Myocyte (in vitro differentiated cells): ENCODE measurements around the gene PTPRN2. TPM values are rescaled to one million over a fixed set of nuclear protein-coding genes. Genes with fewer than 3 reads are reported as not detected.
"Not testable (repeated sequence)": the region's sequence is repeated elsewhere in the genome, so short reads cannot be mapped to it uniquely, and the experiment has no call there.

ENCODE experiments used
- DNase-seq: peaks from one replicate; pipeline ENCODE4 v3.0.0-alpha.2; 2012; ENCODE audit warnings: low read depth
- total RNA-seq: library from RNA; depleted of rRNA; stranded (reverse); fragments of >200 nt; gene quantifications from 2 replicates; pipeline ENCODE4 v1.2.3, GENCODE V29; 2014

Gene PTPRN2
- total RNA-seq, 1 donor from 2014 or later: 0.24 TPM

GRCh38 chr7:157577061-157577460 is 1010.6 kb downstream of the PTPRN2 start:
- no peak for DNase-seq

DNA sequence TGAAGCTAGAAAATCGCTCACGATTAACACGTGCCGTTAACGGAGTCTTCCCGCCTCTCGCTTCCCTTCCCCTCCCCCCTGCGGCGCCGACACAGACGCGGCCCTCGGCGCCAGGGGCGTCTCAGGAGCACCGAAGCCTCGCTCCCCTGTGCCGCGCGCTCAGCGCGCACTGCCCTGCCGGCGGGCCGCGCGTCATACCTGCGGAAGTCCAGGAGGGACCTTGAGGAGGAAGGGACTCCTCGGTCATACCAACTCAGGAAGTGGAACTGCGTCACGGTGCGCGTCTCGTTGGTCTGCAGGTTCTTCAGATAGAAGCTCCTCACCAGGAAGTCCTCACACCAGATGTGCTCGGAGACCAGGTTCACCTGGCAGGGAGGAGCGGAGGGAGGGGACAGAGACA is 1011.2 kb downstream of the PTPRN2 start:
- no peak for DNase-seq

DNA sequence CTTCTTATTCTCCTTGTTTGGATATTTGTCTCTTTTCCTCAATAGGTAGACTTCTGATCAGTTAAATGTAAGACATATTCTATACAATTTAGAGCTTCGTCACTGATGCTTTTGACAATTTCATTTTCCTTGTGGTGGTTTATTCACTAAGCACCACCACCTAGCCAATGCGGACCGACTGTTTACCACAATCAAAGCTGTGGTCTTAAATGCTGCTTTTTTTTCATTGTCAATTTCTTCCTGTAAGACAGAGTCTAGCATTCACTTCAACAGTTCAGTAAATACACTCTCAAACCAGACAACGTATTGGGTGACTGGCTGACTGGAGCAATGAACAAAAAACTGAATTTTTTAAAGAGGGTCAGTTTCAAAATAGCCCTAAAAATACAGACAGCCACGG is 1011.8 kb downstream of the PTPRN2 start:
- no peak for DNase-seq

DNA sequence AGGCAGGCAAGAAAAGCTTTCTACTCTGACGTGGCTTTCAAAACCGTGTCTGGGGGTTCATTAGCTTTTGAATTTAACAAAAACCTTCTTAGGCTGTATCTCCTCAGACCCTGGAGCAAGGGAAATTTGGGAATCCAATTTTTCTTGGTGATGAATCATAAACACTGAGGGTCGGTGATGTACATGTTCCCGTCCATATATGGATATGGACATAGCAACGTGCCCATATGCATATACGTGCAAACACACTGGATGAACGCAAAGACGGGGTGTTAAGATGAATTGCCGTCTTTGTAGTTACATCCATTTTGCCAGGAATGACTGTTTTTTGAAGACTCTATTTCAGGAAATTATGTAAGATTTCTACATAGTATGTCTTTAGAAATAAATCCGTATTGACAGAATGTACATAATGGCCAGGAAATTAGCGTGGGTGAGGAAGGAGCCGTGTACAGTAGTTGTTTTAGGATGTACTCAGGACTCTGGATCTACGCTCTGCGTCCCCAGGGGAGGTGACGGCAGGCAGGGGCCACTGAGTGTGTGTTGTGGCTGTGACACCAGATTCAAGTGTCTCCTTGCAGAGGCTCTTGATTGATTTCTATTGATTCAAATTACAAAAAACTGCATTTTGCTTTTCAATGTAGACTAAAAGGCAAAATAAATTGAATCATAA is 1012.6 kb downstream of the PTPRN2 start:
- DNase-seq: no peak

DNA sequence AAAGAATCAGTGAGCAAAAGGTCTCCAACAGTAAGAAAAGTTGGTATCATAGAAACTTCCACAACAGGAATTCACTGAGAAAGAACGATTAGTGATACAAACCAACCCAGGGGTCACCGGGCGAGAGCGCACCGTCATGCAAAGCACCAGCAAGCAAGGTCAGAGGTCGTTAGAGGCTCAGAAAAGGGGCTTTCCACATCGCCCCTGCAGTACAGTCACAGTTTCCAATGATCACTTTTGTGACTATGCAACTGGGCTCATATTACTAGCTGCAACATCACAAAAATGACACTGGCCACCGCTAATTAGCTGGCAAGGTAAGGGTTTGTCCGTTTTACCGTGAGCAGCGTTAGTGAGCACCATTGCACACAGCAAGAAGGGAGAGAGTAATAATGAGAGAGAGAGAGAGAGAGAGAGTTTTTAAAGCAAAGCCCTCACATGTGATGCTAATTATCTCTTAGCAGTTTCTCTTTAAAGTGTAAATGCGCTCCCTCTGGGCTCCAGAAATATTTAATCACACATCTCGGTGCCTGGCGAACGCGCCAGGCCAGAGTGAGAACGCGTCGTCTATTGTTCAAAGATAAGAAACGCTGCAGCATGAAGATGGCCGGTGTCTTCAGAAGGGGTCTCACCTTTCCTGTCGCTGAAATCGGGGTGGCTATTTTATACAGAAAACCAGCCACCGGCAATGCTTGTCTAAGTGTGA is 1013.4 kb downstream of the PTPRN2 start:
- DNase-seq: no peak

DNA sequence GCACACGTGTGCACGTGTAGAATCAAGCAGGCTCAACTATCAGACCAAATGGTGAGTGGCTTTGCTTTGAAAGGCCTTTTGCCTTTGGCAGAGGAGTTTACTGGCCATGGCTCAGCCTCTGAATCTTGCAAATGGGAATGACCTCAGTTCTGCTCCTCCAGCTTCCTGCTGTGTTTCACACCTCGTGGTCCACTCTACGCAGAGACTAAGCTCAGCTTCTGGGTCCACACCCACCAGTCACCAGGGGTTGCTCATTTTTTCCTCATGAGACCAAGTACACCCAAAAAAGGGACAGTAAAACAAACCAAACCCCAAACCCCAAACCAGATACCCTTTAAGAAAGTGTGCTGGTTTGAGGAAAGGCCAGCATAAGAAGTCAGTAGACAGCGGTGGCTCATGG is 1014.4 kb downstream of the PTPRN2 start:
- DNase-seq: no peak

DNA sequence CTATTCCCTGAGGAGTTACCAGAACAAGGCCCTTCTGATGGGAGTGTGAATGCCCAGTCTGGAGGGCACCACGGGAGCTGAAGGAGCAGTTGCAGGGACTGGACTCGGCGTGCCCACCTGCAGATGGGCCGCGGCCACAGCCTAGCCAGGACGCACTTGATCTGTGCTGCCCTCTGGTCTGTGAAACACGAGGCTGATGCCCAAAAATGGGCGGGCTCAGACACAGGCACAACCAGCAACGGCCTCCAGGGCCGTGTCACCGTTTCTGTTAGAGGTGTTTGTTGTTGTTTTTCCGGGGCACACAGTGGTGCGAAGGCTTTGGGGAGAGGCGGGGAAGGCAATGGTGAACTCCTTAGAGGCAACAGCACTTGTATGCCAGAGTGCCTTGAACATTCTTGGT is 1015.0 kb downstream of the PTPRN2 start:
- DNase-seq: no peak

- no peak for DNase-seq
Observed at GRCh38 chr7:157570531-157571200, 1017.0 kb downstream of the PTPRN2 start.

DNA sequence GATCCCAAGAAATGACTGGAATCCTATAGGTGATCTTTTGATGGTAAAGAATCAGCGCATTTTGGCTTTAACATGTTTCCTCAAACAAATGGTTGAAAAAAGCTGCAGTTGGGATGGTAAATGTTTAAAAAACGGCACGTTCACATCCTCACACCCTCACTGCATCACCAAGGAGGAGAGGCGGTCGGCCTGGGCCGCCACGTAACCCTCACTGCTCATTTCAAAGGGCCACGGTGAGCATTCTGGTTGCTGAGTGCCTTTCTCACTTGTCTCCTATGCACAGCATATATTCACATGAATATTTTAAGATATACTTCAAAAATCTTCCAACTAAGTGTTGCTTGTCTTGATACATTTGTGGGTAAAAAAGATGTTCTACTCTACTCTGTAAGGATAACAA is 1017.7 kb downstream of the PTPRN2 start:
- DNase-seq: no peak

- peak; percentile 4 for DNase-seq
Observed at GRCh38 chr7:157568770-157569584, 1018.6 kb downstream of the PTPRN2 start.

DNA sequence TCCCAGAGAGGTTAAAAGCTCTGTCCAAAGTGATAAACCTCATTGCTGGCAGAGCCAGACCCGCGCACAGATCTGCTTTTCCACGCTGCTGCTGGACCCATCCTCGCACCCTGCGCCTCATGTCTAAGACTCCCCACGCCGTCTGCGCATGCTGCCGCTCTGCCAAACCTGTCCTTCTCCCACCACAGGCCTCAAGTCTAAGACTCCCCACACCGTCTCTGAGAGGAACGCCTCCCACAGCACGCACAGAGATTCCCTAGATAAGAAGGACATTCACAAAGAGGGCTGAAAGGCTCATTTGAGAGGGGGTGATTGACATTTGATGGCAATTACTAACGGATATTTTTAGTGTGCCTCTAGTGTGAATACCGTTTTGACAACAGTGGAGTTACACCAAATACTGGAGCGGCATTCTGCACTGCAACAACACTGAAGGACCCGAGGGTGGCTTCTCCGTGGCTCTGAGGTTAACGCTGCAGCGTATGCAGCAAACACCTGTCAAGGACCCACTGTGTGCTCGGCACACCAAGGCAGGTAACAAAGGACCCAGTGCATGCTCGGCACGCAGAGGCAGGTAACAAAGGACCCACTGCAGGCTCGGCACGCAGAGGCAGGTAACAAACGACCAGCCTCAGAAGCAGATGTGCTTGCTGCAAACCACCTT is 1019.4 kb downstream of the PTPRN2 start:
- no peak for DNase-seq

- DNase-seq: no peak
Observed at GRCh38 chr7:157567666-157568065, 1020.0 kb downstream of the PTPRN2 start.

GRCh38 chr7:157566631-157567006 is 1021.0 kb downstream of the PTPRN2 start:
- no peak for DNase-seq

- DNase-seq: no peak
Observed at GRCh38 chr7:157565981-157566630, 1021.5 kb downstream of the PTPRN2 start.

DNA sequence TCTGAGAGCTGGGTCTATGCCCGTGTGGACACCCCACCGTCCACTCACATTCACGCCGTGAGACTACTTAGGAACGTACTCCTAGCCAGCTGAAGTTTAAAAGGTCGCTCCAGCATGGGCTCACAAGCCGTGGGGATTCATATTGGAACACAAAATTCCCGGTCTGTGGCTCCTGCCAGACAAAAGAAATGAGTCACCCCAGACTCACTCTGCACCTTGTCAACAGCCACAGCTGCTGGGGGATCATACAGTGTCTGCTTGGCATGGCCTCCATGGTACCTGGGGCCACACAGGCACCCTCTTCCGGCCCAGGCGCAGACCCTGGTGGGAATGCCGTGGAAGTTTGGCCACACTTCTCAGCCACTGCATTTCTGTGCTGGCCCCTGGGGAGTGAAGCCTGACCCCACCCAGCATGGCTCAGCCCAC is 1022.4 kb downstream of the PTPRN2 start:
- DNase-seq: no peak

DNA sequence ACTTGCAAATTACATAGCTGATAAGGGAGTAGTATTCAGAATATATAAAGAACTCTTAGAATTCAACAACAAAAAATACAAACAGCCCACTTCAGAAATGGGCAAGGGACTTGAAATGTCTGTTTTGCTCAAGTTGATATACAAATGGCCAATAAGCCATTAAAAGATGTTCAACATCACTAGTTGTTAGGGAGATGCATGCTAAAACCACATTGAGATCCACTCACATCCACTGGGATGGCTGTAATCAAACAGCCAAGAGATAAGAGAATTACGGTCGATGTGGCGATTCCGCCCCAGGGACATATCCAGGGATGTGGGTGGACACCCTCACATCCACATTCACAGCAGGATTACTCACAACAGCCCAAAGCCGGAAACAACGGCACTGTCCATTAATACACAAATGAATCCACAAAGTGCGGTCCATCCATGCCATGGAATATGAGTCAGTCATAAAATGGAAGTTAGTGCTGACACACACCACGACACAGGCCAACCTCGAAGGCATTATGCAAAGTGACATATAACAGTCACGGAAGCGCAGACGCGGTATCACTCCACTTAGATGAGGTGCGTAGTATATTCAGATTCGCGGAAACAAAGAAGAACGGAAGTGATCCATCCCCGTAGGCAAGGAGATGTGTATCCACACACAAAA is 1023.0 kb downstream of the PTPRN2 start:
- no peak for DNase-seq

- DNase-seq: not testable (repeated sequence)
Observed at GRCh38 chr7:157563467-157564135, 1024.0 kb downstream of the PTPRN2 start.

- DNase-seq: not testable (repeated sequence)
Observed at GRCh38 chr7:157562522-157563398, 1024.9 kb downstream of the PTPRN2 start.
